Stimulated activated CD8-positive, alpha-beta memory T cell treated with anti-CD3 and anti-CD28 coated beads, Interleukin-7, amount 100 ng/mL, for 4 hours (primary cell): ENCODE measurements around the gene IL1RL1.

Experiments
- DNase-seq, 2 donors: peaks; one replicate each; pipeline ENCODE4 v3.0.0-alpha.2; 2020; ENCODE audit warnings: low read depth in 2 of 2

Gene IL1RL1

DNA sequence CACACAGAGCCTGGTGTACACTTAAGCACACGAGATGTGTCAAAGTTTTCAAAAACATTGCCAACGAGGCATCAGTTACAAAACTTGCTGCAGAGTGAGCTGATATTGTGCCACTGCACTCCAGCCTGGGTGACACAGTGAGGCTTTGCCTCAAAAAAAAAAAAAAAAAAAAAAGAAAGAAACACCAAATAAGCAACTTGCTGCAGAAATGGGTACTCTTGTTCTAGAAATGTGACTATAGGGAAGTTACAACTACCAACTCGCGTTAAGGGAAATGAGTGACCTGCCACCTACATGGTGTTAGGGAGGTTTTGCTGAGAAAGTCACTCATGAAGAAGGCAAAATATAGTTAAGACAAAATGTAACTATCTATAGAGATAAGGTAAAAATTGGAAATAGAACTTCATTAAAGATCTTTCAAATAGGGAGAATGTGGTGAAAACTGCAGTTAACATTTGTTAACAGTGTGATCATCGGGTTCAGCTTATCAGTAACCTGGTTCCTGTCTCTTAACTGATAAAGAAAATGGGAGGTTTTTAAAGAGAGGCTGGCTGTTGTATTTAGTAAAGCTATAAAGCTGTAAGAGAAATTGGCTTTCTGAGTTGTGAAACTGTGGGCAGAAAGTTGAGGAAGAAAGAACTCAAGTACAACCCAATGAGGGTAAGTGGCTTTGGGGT lies at the start of gene IL1RL1:
IL1RL1 (plus strand) TSS at position 600 of the 677 bp plus-strand sequence. CDS start 26,702 bp downstream, outside the sequence.
- DNase-seq = no peak

GRCh38 chr2:102262216-102263129 lies 48.9 kb upstream of the IL1RL1 start:
- DNase-seq = no peak

DNA sequence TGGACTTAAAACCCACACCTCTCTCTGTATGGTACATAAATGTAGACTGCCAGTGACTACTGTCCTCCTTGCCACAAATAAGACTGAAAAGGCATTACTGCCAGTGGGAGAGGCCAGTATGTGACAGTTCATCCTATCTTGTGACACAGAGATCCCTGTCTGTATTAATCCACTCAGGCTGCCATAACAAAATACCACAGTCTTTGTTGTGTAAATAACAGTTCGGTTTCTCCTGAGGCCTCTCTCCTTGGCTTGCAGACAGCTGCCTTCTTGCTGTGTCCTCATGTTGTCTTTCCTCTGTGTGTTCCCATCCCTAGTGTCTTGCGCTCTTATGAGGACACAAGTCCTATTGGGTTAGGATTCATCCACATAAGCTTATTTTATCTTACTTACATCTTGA lies 46.4 kb upstream of the IL1RL1 start:
- DNase-seq = no peak

- DNase-seq = no peak
Observed at GRCh38 chr2:102266204-102266603, 45.2 kb upstream of the IL1RL1 start.

- DNase-seq = no peak
Observed at GRCh38 chr2:102267774-102268173, 43.6 kb upstream of the IL1RL1 start.

DNA sequence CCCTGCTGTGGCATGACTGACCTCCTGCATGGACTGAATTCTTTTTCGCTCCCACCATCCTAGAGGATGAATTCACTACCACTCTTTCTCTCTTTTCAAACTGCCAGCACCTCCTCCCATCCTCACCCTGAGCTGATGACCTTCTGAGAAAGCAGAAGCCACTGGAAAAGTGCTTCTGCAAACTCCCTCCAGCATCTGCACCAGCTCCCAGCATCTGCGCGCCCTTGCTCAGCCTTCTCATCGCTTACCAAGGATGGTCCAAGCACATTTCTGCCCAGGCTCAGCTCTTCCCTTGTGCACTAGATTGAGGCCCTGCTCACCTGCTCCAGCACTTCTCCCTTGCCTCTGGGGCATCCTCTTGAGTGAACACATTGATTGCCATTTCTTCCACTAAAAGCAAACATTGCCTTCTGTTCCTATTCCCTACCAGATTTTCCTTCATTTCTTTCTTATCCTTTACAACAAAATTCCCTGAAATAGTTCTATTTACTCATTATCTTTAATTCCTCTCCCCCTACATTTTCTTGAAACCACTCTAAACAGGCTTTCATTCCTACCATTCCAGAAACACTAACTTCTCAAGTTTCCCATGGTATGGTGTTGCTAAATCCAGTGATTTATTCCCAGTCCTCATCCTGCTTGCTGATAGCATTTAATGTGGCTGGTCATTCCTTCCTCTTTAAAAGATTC lies 42.7 kb upstream of the IL1RL1 start:
- no peak for DNase-seq

- DNase-seq = no peak
Observed at GRCh38 chr2:102269200-102269524, 42.2 kb upstream of the IL1RL1 start.

DNA sequence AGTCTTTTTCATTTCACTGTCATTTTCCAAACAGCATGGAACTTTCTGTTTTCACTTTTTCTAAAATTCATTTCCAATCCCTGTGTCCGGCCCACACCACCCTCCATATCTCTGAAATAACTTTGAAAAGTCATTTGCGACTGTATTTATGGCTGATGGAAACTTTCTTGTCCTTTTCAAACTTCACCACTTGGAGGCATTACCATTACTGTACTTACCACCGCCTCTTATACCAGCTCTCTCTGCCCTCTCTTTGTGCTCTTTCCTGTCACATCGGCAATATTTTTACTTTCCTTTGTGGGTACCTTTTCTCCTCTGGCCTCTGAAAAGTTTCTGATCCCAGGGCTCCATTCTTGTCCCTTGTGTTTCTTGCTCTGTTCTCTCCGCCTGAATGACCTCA lies 39.5 kb upstream of the IL1RL1 start:
- DNase-seq = no peak

- no peak for DNase-seq
Observed at GRCh38 chr2:102273619-102274211, 37.6 kb upstream of the IL1RL1 start.

GRCh38 chr2:102276549-102277201 lies 34.7 kb upstream of the IL1RL1 start:
- no peak for DNase-seq

GRCh38 chr2:102277202-102277700 lies 34.1 kb upstream of the IL1RL1 start:
- no peak for DNase-seq

DNA sequence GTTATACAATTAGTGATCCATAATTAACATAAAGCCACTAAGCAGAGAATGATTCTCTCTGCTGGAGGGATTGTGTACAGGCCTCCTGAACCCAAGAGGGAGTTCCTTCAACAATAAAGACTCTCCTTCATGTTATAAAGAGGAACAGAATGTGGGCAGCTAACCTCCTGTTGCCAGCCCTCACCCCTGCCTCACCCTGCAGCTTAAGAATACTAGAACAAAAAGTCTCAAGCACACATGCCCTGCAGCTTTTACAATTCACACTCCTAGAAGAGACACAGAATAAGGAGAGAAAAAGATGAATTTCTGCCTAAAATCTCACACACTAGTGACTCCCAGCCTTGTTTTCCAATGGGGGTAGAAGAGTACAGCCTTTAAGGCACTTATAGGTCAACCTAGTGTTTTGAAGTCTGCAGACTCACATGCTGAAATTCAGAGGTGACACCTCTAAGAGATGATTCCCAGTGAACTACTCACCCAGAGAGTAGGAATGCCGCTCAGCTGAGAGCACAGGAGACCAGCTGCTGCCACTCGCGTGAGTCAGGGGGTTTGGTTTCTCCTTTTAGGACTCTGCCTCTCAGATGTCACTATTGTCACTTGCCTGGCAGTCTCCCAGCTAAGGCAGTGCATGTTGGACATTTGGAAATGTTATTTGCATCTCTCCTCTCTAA lies 32.5 kb upstream of the IL1RL1 start:
- no peak for DNase-seq

DNA sequence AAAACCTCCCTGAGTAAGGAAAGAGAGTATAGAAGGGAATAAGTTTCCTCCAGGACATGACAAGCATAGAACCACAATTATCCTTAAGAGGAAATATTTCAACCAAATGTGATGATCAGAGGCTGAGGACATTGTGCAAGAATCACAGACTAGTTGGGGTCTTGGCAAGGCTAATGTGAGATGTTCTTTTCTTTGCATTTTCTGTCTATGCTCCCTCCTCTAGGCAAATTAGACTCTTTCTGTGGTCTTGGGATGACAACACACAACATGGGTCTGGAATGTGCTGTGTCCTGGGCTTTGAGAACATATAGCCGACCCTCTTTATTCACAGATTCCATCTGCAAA lies 32.0 kb upstream of the IL1RL1 start:
- no peak for DNase-seq

- DNase-seq = no peak
Observed at GRCh38 chr2:102282678-102283091, 28.7 kb upstream of the IL1RL1 start.

GRCh38 chr2:102283996-102284395 lies 27.4 kb upstream of the IL1RL1 start:
- no peak for DNase-seq

DNA sequence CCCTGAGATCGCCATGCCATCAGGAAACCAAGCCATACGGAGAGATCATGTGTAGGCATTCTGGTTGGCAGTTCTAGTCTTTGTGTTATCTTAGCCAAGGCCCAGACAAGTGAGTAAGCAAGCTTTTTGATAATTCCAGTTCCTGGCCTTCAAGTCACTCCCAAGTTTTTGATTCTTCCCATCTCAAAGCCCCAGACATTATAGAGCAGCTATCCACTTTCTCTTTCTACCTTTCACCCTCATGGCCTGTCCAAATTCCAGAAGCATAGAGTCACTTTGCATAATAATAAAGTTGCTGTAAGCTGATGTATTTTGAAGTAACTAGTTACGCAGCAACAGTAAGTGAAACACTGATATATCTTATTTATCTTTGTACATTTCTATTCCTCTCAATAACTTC lies 26.8 kb upstream of the IL1RL1 start:
- DNase-seq = no peak

DNA sequence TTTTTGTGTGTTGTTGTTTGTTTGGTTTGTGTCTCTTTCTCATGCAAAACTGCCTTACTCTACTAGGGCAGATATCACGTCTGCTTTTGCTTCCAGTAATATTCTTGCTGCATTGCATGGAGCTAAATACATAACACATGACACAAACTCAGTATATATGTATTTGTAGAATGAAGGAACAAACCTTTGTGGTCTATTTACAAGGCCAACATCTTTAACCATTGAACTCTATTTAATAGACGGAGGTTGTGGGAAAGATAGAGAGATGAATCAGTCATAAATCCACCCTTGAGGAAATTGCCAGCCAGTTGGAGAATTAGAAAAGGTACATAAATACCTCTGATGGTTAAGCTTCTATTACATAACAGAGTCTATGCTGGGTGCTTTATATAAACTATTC lies 26.0 kb upstream of the IL1RL1 start:
- no peak for DNase-seq

- DNase-seq = no peak
Observed at GRCh38 chr2:102286041-102286440, 25.3 kb upstream of the IL1RL1 start.

DNA sequence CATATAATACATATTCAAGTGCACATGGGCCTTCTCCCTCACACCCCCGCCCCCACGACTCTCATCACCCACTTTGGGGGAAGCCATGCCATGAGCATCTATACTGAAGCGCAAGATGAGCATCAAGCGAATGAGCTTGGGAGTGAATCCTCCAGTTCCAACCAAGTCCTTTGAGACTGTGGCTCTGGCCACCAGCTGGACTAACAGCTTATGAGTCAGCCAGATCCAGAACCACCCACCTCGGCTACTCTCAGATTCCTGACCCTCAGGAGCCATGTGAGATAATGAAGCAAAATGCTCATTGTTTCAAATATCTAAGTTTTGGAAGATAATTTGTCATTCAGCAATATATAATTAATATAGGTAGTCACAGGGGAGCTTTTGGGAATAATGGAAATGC lies 22.2 kb upstream of the IL1RL1 start:
- DNase-seq = no peak

- DNase-seq = no peak
Observed at GRCh38 chr2:102290594-102290993, 20.8 kb upstream of the IL1RL1 start.
